Stimulated activated CD8-positive, alpha-beta memory T cell treated with anti-CD3 and anti-CD28 coated beads, Interleukin-15, amount 100 ng/mL, for 48 hours (primary cell): ENCODE data around the gene TMPRSS3.

Experiments used
- DNase-seq, 2 donors: peaks; one replicate each; pipeline ENCODE4 v3.0.0-alpha.2; 2020; ENCODE audit warnings: low read depth in 2 of 2

Gene TMPRSS3

GRCh38 chr21:42407476-42407875, 11.6 kb upstream of the TMPRSS3 start:
- DNase-seq: no peak

- no peak for DNase-seq
These were observed 11.0 kb upstream of the TMPRSS3 start for GRCh38 chr21:42406866-42407265.

- peak in 1 of 2 donors; percentile 60 for DNase-seq
These were observed 10.4 kb upstream of the TMPRSS3 start for GRCh38 chr21:42406201-42406621.

GRCh38 chr21:42405064-42406013, 9.5 kb upstream of the TMPRSS3 start:
- no peak for DNase-seq

- DNase-seq: no peak
These were observed 8.7 kb upstream of the TMPRSS3 start for GRCh38 chr21:42404539-42404938.

- no peak for DNase-seq
These were observed 7.9 kb upstream of the TMPRSS3 start, which contains the start of gene UBASH3A for GRCh38 chr21:42403611-42404231. UBASH3A (plus strand) TSS chr21:42403902; CDS start chr21:42403946, 44 bp downstream.

GRCh38 chr21:42401820-42402251, 6.0 kb upstream of the TMPRSS3 start:
- no peak for DNase-seq

- DNase-seq: no peak
These were observed 5.3 kb upstream of the TMPRSS3 start for GRCh38 chr21:42401154-42401553.

GRCh38 chr21:42400525-42400924, 4.7 kb upstream of the TMPRSS3 start:
- no peak for DNase-seq

- no peak for DNase-seq
These were observed 2.7 kb upstream of the TMPRSS3 start for GRCh38 chr21:42398436-42399028.

GRCh38 chr21:42397746-42398394, 2.0 kb upstream of the TMPRSS3 start:
- DNase-seq: no peak

GRCh38 chr21:42396799-42397745, 1.2 kb upstream of the TMPRSS3 start:
- DNase-seq: no peak

GRCh38 chr21:42395302-42395701, 550 bp downstream of the TMPRSS3 start:
- no peak for DNase-seq

GRCh38 chr21:42393443-42393950, 2.4 kb downstream of the TMPRSS3 start:
- DNase-seq: no peak

- DNase-seq: no peak
These were observed 3.0 kb downstream of the TMPRSS3 start for GRCh38 chr21:42392731-42393442.

GRCh38 chr21:42391297-42391696, 4.6 kb downstream of the TMPRSS3 start:
- DNase-seq: no peak

GRCh38 chr21:42390696-42391095, 5.2 kb downstream of the TMPRSS3 start:
- DNase-seq: no peak

GRCh38 chr21:42390193-42390592, 5.7 kb downstream of the TMPRSS3 start:
- no peak for DNase-seq

GRCh38 chr21:42389449-42389835, 6.4 kb downstream of the TMPRSS3 start:
- no peak for DNase-seq
